NCI-H1105 treated with DMSO at 0.1 percent for 48 hours (cell line): Measurements from ENCODE around the gene ACTL7B.
"Not testable (repeated sequence)": the region's sequence is repeated elsewhere in the genome, so short reads cannot be mapped to it uniquely, and the experiment has no call there.

Source experiments
- DNase-seq: peaks from one replicate; lab custom pipeline; 2025; lab: John Stamatoyannopoulos, UW

ACTL7B gene, protein sequence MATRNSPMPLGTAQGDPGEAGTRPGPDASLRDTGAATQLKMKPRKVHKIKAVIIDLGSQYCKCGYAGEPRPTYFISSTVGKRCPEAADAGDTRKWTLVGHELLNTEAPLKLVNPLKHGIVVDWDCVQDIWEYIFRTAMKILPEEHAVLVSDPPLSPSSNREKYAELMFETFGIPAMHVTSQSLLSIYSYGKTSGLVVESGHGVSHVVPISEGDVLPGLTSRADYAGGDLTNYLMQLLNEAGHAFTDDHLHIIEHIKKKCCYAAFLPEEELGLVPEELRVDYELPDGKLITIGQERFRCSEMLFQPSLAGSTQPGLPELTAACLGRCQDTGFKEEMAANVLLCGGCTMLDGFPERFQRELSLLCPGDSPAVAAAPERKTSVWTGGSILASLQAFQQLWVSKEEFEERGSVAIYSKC

DNA sequence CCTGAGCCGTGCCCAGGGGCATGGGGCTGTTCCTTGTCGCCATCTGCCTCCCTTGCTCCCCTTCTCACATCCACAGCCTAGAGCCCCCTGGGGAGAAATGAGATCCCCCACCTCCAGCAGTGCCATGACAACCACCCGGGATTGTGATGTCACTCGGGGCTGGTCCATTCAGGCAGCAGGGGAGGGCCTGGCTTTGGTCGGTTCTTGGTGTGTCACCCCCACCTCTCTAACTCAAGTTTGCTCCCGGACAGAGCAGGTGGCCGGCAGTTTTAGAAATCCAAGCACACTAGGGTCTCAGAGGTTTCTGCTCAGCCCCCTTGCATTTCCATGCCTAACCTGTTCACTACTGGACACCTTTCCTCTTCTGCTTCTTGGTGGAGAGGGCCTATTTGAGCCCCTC lies at the start of gene ACTL7B:
TSS of gene ACTL7B (minus strand) at position 99 of the 400 bp plus-strand sequence. CDS start at position 43, 56 bp downstream.
- no peak for DNase-seq

DNA sequence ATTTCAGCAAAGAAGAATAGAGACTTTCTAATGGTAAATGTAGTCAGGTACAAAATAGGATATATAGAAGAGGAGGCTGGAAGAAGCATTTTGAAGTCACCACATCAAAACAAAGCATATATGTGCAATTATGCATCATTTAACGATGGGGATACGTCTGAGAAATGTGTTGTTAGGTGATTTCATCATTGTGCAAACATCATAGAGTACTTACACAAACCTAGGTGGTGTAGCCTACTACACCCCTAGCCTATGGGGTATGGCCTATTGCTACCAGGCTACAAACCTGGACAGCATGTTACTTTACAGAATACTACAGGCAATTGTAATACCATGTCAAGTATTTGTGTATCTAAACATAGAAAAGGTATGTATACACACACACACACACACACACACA lies 49.7 kb upstream of the ACTL7B start:
- DNase-seq, result no peak

DNA sequence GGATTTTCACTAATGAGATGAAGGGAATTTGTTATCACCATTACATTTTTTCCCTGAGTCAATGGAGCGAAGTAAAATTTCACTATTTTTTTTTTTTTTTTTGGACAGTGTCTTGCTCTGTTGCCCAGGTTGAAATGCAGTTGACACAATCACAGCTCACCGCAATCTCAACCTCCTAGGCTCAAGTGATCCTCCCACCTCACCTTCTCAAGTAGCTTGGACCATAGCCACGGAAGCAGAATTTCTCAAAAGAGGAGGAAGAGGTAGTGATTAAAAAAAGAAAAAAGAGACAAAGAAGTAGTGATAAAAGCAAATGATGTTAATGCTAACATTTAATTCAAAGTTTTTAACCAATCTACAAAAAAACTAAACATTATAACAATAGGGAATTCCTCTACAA lies 48.4 kb upstream of the ACTL7B start:
- no peak for DNase-seq

DNA sequence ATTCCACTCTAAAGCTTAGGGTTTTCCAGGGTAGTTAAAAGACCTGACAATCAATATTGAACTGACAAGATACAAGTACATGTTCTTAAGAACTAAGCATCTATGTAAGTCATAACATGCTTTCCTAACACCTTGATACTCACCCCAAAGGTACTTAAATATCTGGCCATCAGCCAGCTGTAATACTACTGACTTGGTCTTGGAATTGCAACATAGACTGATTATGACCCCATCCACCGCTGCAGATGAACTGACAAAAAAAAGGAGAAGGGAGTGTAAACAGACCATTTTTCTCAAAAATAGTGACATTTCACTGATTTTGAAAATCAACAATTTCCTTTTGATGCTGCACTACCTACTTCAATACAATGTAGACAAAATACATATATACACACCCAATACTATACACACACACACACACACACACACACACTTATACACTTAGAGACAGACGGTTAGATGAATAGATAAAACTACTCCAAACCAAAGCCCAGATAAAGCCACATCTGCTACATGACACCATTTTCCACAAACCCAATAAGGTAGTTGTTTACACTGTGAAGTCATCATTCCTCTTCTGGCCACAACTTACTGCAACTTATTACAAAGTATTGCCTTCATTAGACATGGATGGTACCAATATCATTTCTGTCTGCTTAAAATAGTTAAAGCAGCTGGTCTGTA lies 47.8 kb upstream of the ACTL7B start:
- no peak for DNase-seq

DNA sequence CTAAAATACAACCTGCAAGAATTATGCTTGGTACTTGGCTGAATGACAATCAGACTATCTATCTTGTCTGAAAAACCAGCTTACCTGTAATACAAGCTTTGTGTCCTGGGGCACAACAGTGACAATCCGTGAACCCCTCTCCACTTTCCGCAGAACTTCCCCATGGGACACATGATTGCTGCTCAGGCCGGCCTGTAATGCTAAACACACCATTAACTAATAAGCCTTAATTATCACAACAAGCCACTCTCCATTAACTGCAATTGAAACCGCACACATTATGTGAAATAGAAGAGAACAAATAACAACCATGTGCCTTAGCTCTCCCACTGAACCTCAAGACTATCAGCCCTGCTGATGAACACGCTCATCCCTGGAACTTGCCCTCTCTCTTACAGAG lies 44.4 kb upstream of the ACTL7B start:
- peak; percentile 5 for DNase-seq

DNA sequence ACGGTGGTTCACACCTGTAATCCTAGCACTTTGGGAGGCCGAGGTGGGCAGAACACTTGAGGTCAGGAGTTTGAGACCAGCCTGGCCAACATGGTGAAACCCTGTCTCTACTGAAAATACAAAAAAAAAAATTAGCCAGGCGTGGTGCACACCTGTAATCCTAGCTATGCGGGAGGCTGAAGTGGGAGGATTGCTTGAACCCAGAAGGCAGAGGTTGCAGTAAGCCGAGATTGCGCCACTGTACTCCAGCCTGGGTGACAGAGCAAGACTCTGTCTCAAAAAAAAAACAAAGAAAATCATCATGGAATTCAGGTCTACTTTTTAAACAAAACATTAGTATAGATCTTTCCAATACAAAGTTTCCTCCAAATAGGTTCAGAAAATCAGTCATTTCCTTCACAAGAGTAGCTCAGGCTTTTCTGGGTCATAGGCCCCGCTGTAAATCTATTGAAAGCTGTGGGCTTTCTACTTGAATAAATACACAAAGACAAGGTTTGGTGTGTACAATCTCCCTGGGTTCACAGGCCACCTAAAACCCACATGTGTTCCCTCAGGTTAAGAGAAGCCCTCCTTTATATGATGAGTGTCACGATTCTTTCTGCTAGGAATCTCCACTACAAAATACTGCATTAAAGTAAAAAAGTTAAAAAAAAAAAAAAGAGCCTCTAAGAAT lies 43.4 kb upstream of the ACTL7B start:
- not testable (repeated sequence) for DNase-seq

DNA sequence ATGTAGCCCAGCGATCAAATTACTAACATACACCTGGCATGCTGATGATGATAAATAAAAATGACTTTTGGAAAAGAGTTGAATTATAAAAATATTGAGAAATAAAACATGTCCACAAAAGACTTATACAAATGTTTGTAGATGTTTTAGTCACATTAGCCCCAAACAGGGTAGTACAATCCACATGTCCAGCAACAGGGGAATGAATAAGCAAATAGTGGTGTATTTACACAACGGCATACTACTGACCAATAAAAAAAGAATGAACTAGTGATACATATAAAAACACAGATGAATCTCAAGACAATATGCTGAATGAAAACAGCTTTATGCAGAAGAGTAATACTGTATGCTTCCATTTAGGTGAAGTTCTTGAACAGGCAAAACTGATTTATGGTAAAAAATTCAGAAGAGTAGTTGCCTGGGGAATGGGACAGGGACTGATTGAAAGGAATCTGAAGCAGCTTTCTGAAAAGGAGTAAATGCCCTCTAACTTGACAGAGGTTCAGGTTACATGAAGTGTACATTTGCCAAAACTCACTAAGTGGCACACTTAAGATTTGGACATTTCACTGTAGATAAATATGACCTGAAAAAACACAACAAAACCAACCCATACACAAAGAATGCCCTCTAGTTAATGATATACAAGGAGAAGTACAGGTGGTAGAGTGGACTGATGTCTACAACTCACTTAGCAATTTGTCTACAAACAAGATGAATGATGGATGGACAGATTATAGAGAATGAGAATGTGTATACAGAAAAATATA lies 41.7 kb upstream of the ACTL7B start:
- DNase-seq, result peak; percentile 31

DNA sequence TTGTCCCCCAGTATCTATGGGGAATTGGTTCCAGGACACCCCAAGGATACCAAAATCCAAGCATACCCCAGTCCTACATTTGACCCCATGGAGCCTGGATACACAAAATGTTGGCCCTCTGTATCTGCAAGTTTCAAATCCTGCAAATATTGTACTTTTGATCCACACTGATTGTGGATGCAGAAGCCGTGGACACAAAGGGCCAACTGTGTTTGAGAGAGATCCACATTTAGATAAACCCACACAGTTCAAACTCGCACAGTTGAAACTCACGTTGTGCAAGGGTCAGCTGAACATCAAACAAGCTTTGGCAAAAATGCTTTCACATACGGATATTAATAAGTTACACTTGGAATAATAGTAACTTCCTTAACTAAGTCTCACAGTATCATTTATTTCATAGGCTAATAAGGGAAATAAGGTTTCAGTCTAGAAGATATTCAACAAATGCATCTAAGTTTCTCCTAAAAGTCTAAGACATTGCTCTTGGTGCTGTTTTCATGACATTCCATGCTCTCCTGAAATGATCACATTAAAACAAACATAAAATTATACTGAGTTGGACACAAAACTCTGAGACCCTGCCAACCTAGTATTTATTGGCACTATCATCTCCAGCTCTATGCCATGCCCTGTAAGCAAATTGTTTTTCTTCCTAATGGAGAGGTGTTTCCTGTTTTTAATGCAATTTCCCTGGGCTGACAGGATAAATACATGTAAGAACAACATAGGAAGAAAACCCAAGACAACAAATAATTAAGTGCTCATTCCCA lies 38.6 kb upstream of the ACTL7B start:
- no peak for DNase-seq

DNA sequence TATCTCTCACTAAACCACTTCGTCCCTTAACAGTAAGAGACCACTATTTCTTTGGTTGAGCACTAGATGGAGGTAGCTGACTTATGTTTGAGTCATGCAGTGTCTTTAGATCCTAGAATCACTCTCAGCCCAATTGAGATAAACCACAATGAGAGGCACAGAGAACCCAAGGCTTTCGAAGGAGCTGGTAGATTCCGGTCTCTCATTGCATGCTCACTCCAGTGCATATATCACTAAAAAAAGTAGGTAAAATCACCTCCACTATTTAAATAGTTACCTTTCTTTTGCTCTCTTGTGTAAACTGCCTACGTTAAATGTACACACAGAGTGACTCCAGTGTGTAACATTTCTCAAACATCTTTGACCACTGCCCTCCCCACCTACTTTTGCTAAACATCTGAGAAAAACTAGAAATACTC lies 33.9 kb upstream of the ACTL7B start:
- peak; percentile 6 for DNase-seq

DNA sequence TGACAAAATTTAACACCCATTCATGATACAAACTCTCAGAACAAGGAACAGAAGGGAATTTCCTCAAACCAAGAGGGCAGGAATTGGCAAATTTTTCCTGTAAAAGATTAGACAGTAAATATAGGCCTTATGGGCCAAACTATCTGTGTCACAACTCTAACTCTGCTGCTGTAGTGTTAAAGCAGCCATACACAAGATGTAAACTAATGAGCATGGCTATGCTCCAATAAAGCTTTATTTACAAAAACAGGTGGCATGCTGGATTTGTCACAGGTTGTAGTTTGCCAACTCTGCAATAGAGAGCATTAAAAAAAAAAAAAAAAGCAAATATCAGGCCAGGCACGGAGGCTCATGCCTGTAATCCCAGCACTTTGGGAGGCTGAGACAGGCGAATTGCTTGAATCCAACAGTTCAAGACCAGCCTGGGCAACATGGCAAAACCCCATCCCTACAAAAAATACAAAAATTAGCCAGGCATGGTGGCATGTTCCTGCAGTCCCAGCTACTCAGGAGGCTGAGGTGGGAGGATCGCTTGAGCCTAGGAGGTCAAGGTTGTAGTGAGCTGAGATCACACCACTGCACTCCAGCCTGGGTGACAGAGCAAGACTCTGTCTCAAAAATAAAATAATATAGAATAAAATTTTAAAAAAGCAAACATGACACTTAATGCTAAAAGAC lies 30.9 kb upstream of the ACTL7B start:
- DNase-seq, result not testable (repeated sequence)

DNA sequence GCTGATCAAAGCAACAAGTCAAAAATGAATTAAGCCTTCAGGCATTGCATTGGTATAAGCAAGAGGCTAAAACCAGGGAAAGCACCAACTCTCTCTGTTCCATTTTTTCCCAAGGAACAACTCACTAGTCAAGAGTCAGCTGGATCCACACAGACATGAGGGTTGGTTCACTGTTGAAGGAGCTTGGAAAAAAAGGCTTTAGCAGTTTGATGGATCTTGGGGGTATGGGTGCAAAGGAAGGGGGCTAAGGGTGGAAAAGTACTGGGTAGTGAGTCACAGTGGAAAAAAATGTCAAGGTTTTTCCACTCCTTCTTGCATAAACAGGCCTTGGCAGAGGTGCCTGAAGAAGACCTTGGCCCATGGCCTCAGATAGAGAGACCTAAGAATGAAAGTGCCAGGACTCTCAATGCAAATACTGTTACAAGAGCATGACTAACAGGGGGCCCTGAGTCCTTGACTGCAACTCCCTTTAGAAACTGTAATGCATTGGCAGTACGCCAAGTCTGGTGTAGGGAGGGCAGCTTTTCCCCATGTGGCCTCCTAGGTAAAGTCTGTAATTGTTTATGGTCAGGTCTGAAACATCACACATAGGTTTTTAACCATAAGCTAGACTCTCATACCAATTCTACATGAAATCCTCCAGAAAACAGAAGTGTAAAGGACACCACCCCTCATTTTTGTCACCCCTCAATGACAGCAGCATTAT lies 30.0 kb upstream of the ACTL7B start:
- peak; percentile 82 for DNase-seq

DNA sequence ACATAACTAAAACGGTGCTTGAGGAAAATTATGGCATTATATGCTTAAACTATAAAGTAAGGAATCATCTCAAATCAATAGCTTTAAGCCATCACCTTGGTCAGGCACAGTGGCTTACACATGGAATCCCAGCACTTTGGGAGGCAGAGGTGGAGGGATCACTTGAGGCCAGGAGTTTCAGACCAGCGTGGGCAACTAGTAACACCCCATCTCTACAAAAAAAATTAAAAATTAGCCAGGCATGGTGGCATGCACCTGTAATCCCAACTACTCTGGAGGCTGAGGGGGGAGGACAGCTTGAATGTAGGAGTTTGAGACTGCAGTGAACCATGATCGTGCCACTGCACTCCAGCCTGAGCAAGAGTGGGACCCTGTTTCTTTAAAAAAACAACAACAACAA lies 28.9 kb upstream of the ACTL7B start:
- DNase-seq, result no peak

DNA sequence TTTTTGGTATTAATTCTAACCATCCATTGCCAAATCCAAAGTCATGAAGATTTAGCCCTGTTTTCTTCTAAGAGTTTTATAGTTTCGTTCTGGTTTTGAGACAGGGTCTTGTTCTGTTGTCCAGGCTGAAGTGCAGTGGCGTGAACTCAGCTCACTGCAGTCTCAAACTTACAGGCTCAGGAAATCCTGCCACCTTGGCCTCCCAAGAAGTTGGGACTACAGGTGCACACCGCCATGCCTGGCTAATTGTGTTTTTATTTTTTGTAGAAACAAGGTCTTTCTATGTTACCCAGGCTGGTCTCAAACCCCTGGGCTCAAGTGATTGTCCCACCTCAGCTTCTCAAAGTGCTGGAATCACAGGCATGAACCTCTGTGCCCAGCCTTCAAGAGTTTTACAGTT lies 27.3 kb upstream of the ACTL7B start:
- no peak for DNase-seq

DNA sequence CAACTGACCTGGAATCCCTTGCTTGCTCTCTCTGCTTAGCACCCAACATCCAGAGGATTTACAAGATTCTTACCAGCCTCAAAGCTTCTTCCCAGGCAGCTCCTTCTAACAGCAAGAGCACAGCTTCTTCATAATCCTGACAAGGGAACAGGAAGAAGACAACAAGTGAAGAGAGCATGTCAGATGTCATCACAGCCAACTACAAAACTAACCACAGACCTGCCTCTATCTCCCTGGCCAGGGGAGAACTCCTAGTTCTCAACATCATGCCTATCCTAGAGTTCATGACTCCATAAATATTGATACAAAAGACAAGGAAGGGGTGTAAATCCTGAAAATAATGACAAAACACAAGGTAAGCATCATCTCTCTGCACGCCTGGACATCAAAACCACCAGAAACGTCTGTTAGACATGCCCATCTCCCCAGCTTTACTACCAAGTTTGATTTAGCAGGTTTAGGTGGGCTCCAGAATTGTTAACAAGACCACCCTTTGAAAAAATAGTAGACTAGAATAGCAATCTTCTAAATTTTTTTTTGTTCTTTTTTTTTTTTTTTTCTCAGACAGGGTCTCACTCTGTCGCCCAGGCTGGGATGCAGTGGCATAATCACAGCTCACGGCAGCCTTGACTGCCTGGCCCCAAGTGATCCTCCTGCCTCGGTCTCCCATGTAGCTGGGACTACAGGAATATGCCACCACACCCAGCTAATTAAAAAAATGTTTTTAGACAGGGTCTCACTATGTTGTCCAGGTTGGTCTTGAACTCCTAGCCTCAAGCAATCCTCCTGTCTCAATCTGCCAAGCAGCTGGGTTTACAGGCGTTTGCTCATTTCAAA lies 26.5 kb upstream of the ACTL7B start:
- no peak for DNase-seq

DNA sequence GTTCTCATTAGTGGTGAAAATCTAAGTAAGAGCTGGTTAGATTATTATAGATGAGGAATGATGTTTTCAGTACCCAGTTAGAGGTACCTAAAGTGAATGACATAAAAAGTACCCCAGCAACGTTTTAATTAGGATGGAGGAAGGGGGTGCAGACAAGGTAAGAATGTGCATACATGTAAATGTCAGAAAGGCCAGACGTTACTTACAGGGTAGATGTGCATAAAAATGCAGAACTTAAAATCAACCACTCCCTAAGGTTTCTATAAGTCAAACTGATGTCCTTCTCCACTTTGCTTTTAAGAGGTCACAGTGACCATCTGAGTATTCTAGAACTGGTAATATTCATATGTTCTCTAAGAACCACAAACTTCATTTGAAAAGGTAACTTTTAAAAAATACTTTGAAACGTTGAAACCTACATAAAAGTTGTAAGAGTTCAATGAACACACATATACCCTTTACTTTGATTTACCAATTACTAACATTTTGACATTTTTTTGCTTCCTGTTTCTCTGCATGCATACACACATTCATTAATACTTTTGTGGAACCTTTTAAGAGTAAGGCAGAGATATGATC lies 25.0 kb upstream of the ACTL7B start:
- no peak for DNase-seq

DNA sequence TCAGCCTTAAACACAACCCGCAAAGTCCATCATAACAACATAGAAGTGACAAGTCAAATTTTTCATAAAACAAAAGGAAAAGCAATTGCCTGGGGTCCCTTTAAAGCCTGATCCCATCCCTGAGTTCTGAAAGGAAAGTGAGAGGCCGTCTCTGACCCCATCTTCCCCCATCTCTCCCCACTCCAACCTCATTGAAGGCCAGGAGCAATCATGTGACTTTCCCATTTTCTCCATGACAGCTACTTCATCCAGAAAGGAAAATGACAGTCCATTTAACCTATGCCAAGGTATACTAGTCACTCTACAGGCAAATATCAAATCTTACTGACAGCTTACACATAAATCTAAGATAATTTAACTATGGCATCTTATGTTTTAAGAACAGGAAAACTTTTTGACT lies 21.7 kb upstream of the ACTL7B start:
- no peak for DNase-seq

DNA sequence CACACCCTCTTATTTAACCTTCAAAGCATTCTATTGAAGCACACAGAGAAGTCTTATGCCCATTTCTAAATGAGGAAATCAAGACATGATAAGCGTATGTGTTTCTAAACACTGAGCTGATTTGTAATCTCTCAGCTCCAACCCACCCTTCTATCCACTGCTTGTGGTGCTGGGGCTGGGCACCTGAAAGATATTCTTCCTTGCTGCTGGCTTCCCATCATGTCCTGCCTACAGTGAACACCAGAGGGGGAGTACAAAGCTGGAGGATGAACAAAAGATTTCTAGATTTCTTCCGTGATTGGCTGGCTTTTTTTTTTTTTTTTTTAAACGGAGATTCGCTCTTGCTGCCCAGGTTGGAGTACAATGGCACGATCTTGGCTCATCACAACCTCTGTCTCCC lies 20.6 kb upstream of the ACTL7B start:
- DNase-seq, result no peak

DNA sequence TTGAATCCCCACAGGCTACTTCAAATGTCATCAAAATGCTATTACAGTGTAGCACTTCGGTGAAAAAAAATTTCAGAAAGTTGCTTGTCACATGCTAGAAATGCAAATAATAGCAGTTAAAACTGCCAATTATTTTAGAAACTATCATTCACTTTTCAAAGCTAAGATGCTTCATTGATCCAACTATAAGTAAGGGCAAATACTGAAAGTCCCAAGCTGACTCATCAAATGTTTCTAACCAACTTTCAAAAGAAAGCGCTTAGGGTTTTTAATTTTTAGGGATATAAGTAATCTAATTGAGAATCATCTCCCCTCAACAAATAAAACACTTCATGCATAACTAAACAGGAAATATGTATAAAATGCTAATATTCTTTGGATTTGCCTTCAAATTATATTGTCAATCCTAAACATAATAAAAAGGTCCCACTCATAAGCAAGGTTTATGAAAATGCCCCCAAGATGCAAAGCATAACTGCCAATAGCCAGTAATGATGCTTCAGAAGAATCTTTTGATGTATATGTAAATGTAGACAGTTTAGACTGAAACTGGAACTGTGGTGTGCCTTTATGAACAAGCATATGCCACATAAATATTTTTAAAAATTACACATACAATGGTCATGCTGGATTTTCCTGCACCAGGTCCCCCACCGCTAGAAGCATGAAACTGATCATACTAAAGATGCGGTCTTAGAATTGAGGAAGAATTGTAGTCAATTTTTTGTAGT lies 18.4 kb upstream of the ACTL7B start:
- no peak for DNase-seq
